HepG2 (cell line): ENCODE measurements around the gene GPS1. TPM values are rescaled to one million over a fixed set of nuclear protein-coding genes. Genes with fewer than 3 reads are reported as not detected.

Experiments used
- ATF1 ChIP-seq: IDR thresholded peaks from 2 replicates; pipeline ENCODE4 v1.6.1; 2016; ENCODE audit warnings: mild to moderate bottlenecking, control low read depth
- CHD2 ChIP-seq: IDR thresholded peaks from 2 replicates; pipeline ENCODE4 v1.6.1; 2011; ENCODE audit warnings: low read depth, low read length, improper control_type of control experiment
- CHD4 ChIP-seq: fragments of 200-600 bp; sonication (generic); IDR thresholded peaks from 2 replicates; pipeline ENCODE4 v1.7.0; 2017; ENCODE audit warnings: mild to moderate bottlenecking, low read length, borderline replicate concordance
- EP300 ChIP-seq, 3 experiments: sonication (generic) in 1 of 3; formaldehyde crosslinking in 1 of 3; IDR thresholded peaks; 2 replicates each; pipeline versions ENCODE4 v1.5.1 to v1.6.1; 2011 to 2020; ENCODE audit warnings: low read depth in 2 of 3, low read length in 2 of 3, borderline replicate concordance in 1 of 3, improper control_type of control experiment in 1 of 3, mild to moderate bottlenecking in 1 of 3, missing genetic modification reagents in 1 of 3, moderate library complexity in 1 of 3
- HMGXB3 ChIP-seq: sonication (generic); formaldehyde crosslinking; IDR thresholded peaks from 2 replicates; pipeline ENCODE4 v1.4.0; 2020; ENCODE audit warnings: missing genetic modification reagents, borderline replicate concordance
- JUND ChIP-seq: sonication (generic); formaldehyde crosslinking; IDR thresholded peaks from 2 replicates; pipeline ENCODE4 v1.8.0; 2022; ENCODE audit warnings: mild to moderate bottlenecking, missing genetic modification reagents
- NR1H2 ChIP-seq: sonication (generic); formaldehyde crosslinking; IDR thresholded peaks from 2 replicates; pipeline ENCODE4 v1.8.1; 2022; ENCODE audit warnings: low read depth, missing genetic modification reagents, borderline replicate concordance
- PBX2 ChIP-seq: IDR thresholded peaks from 2 replicates; pipeline ENCODE4 v1.6.1; 2016; ENCODE audit warnings: control low read depth
- PRPF4 ChIP-seq: fragments of 200-400 bp; formaldehyde crosslinking; IDR thresholded peaks from 2 replicates; pipeline ENCODE4 v1.6.1; 2016; ENCODE audit warnings: low read length, low read depth; ENCODE audit not compliant: poor library complexity, severe bottlenecking
- SNAPC2 ChIP-seq: sonication (generic); formaldehyde crosslinking; IDR thresholded peaks from 2 replicates; pipeline ENCODE4 v1.8.1; 2022; ENCODE audit warnings: mild to moderate bottlenecking, missing genetic modification reagents
- TCF7 ChIP-seq: sonication (generic); IDR thresholded peaks from 2 replicates; pipeline ENCODE4 v1.6.1; 2016; ENCODE audit warnings: antibody characterized with exemption, low read depth
- ZBTB44 ChIP-seq: sonication (generic); formaldehyde crosslinking; IDR thresholded peaks from 2 replicates; pipeline ENCODE4 v1.4.0; 2020; ENCODE audit warnings: missing genetic modification reagents
- ZBTB8A ChIP-seq: sonication (generic); formaldehyde crosslinking; IDR thresholded peaks from 2 replicates; pipeline ENCODE4 v1.4.0; 2020; ENCODE audit warnings: mild to moderate bottlenecking, low read depth, missing genetic modification reagents, borderline replicate concordance
- ZFP36L1 ChIP-seq: sonication (generic); formaldehyde crosslinking; IDR thresholded peaks from 2 replicates; pipeline ENCODE4 v1.8.0; 2022; ENCODE audit warnings: mild to moderate bottlenecking, missing genetic modification reagents, moderate library complexity
- ZNF282 ChIP-seq: fragments of 450-650 bp; IDR thresholded peaks from 2 replicates; pipeline ENCODE4 v1.6.1; 2018; ENCODE audit not compliant: partially characterized antibody
- ZNF335 ChIP-seq: sonication (generic); formaldehyde crosslinking; IDR thresholded peaks from 2 replicates; pipeline ENCODE4 v1.4.0; 2020; ENCODE audit warnings: missing genetic modification reagents
- ZNF562 ChIP-seq: sonication (generic); formaldehyde crosslinking; IDR thresholded peaks from 2 replicates; pipeline ENCODE4 v1.8.0; 2022; ENCODE audit warnings: missing genetic modification reagents, borderline replicate concordance
- ZNF616 ChIP-seq: sonication (generic); formaldehyde crosslinking; IDR thresholded peaks from 2 replicates; pipeline ENCODE4 v1.5.0; 2020; ENCODE audit warnings: low read depth, mild to moderate bottlenecking, missing genetic modification reagents
- ZNF800 ChIP-seq: sonication (generic); formaldehyde crosslinking; IDR thresholded peaks from 2 replicates; pipeline ENCODE4 v1.4.0; 2020; ENCODE audit warnings: missing genetic modification reagents
- polyA plus RNA-seq, 8 experiments: library from polyadenylated mRNA; depleted of rRNA in 3 of 8; stranded (reverse) in 7 of 8; unstranded in 1 of 8; fragments of >200 nt; fragmentation: Illumina TruSeq in 4 of 8; extraction: Trizol in 4 of 8; gene quantifications; 2 replicates each; pipeline versions ENCODE4 v1.2.1 to v1.2.3, GENCODE V29; 2011 to 2016; ENCODE audit warnings: low read depth in 4 of 8, missing spikeins in 1 of 8, mixed read lengths in 1 of 8; ENCODE audit not compliant: insufficient read depth in 1 of 8
- total RNA-seq, 5 experiments: library from RNA; depleted of rRNA; stranded (reverse); fragments of >200 nt; fragmentation: Illumina TruSeq; extraction: Trizol; gene quantifications; 2 replicates each; pipeline ENCODE4 v1.2.3, GENCODE V29; 2016; ENCODE audit warnings: low read depth in 1 of 5

Gene GPS1
- total and polyA plus RNA-seq, 2 of the 13 experiments (the other 11 are each of a cell fraction or from before 2014, with no cell fraction given) = 124 to 128 TPM

- TF ChIP-seq CHD4 = no peak
- peak; percentile 91 for TF ChIP-seq ZNF616 (CRISPR knock-in tag)
- TF ChIP-seq ATF1 (CRISPR knock-in tag) = no peak
- peak; percentile 68; the same call in 1 of the 2 replicates for TF ChIP-seq ZNF335 (CRISPR knock-in tag)
- peak; percentile 95 for TF ChIP-seq ZFP36L1 (CRISPR knock-in tag)
- TF ChIP-seq PBX2 (CRISPR knock-in tag) = no peak
- peak; percentile 50; the same call in 1 of the 2 replicates for TF ChIP-seq ZNF800 (CRISPR knock-in tag)
- TF ChIP-seq NR1H2 (CRISPR knock-in tag) = peak; percentile 67; the same call in 1 of the 2 replicates
- TF ChIP-seq ZBTB44 (CRISPR knock-in tag) = 0 out of 2 replicates have a peak, but pooled peaks have one; percentile 22
- TF ChIP-seq HMGXB3 (CRISPR knock-in tag) = no peak
- TF ChIP-seq TCF7 = no peak
- TF ChIP-seq ZBTB8A (CRISPR knock-in tag) = no peak
- no peak for TF ChIP-seq CHD2
- no peak for TF ChIP-seq PRPF4
- peak; percentile 85 for TF ChIP-seq SNAPC2 (CRISPR knock-in tag)
- TF ChIP-seq ZNF282 = no peak
- TF ChIP-seq JUND (CRISPR knock-in tag) = peak; percentile 72
- TF ChIP-seq EP300 (IDR thresholded peaks at IDR 0.05; ENCODE audit: low read depth in 2 of 2, low read length in 2 of 2) = peak in 1 of 2 experiments; percentile 18; a peak in 2 of 4 replicates
- TF ChIP-seq EP300 (CRISPR knock-in tag; IDR thresholded peaks at IDR 0.05; ENCODE audit: borderline replicate concordance) = peak; percentile 78
- TF ChIP-seq ZNF562 (CRISPR knock-in tag) = no peak
Observed at GRCh38 chr17:82103553-82104451, 52.1 kb downstream of the GPS1 start (continued).
